HFF-Myc (cell line): ENCODE measurements around the gene RNF208.
A peak's percentile ranks its signal among the peaks of the same experiment; 100 is the strongest.

Experiments used
- DNase-seq: peaks from one replicate; pipeline ENCODE4 v3.0.0-alpha.2; 2011; ENCODE audit warnings: low read depth; ENCODE audit errors: extremely low read depth
- H3K4me3 ChIP-seq: replicated peaks from 2 replicates; pipeline ENCODE4 v1.5.1; 2011; ENCODE audit warnings: low read depth, mild to moderate bottlenecking, control low read depth, low read length
- CTCF ChIP-seq: IDR thresholded peaks from 2 replicates; pipeline ENCODE4 v1.5.1; 2012; ENCODE audit warnings: mild to moderate bottlenecking, low read depth, low read length, control low read depth; ENCODE audit errors: missing control alignments

The RNF208 gene

GRCh38 chr9:137191245-137191644 is 30.8 kb downstream of the RNF208 start:
- no peak overlapping the region for H3K4me3 ChIP-seq
- no peak for DNase-seq
- no peak for TF ChIP-seq CTCF

- TF ChIP-seq CTCF, result peak; percentile 4
- no peak for DNase-seq
- H3K4me3 ChIP-seq, result peak overlapping the region; percentile 94; the same call in 1 of the 2 replicates
Observed at GRCh38 chr9:137190315-137190856, 31.7 kb downstream of the RNF208 start.

- H3K4me3 ChIP-seq, result peak overlapping the region; percentile 94
- no peak for TF ChIP-seq CTCF
- DNase-seq, result no peak
Observed at GRCh38 chr9:137189297-137190295, 32.4 kb downstream of the RNF208 start.

- peak within 1 kb of the TSS; percentile 94 for H3K4me3 ChIP-seq
- peak; percentile 37 for TF ChIP-seq CTCF
- peak; percentile 75 for DNase-seq
Observed at GRCh38 chr9:137188490-137189296, 33.3 kb downstream of the RNF208 start, which contains the start of the genes ANAPC2 and SSNA1. Gene ANAPC2, minus strand, starts transcription at chr9:137188560. Its CDS starts 28 bp downstream, at chr9:137188532. Gene SSNA1, plus strand, starts transcription at chr9:137188676. Its CDS starts 51 bp downstream, at chr9:137188727.

GRCh38 chr9:137188086-137188489 is 34.0 kb downstream of the RNF208 start:
- DNase-seq, result no peak
- H3K4me3 ChIP-seq, result peak overlapping the region; percentile 94
- no peak for TF ChIP-seq CTCF

- no peak for DNase-seq
- H3K4me3 ChIP-seq, result peak overlapping the region; percentile 94
- no peak for TF ChIP-seq CTCF
Observed at GRCh38 chr9:137187386-137187785, 34.7 kb downstream of the RNF208 start.
